Measurements from ENCODE around the gene THSD4. TPM values are rescaled to one million over a fixed set of nuclear protein-coding genes. Genes with fewer than 3 reads are reported as not detected.

THSD4 gene
- total RNA-seq, 1 donor from 2014 or later, result 80.7 TPM

- ATAC-seq (no peak), DNase-seq (no peak)
- intact Hi-C loops (cut with micrococcal nuclease), result no loop called here
These were observed 156.1 kb downstream of the THSD4 start for GRCh38 chr15:71271327-71271726.

- ATAC-seq (no peak), DNase-seq (no peak)
- intact Hi-C loops (cut with micrococcal nuclease), result no loop called here
These were observed 157.7 kb downstream of the THSD4 start for GRCh38 chr15:71272932-71273331.

- intact Hi-C loops (cut with micrococcal nuclease), result no loop called here
- peak; percentile 27 for ATAC-seq
- DNase-seq, result no peak
These were observed 158.6 kb downstream of the THSD4 start for GRCh38 chr15:71273731-71274447.

GRCh38 chr15:71274448-71274798 is 159.2 kb downstream of the THSD4 start:
- no peak for ATAC-seq
- no peak for DNase-seq
- intact Hi-C loops (cut with micrococcal nuclease), result no loop called here

- ATAC-seq (no peak), DNase-seq (no peak)
- intact Hi-C loops (cut with micrococcal nuclease), result no loop called here
These were observed 159.8 kb downstream of the THSD4 start for GRCh38 chr15:71275098-71275497.

GRCh38 chr15:71275566-71276335 is 160.5 kb downstream of the THSD4 start:
- no peak for ATAC-seq
- intact Hi-C loops (cut with micrococcal nuclease), result no loop called here
- DNase-seq, result no peak

GRCh38 chr15:71276336-71276665 is 161.0 kb downstream of the THSD4 start:
- ATAC-seq (no peak), DNase-seq (no peak)
- intact Hi-C loops (cut with micrococcal nuclease), result no loop called here

- DNase-seq, result peak; percentile 41
These were observed 163.9 kb downstream of the THSD4 start for GRCh38 chr15:71278989-71279756.

GRCh38 chr15:71279757-71280141 is 164.5 kb downstream of the THSD4 start:
- intact Hi-C loops (cut with micrococcal nuclease), result no loop called here
- no peak for DNase-seq
- ATAC-seq, result no peak

More at GRCh38 chr15:71278989-71279756, 163.9 kb downstream of the THSD4 start:
- intact Hi-C loops (cut with micrococcal nuclease), result no loop called here
- peak; percentile 75 for ATAC-seq

GRCh38 chr15:71280206-71280605 is 164.9 kb downstream of the THSD4 start:
- intact Hi-C loops (cut with micrococcal nuclease), result no loop called here
- DNase-seq (no peak), ATAC-seq (no peak)

GRCh38 chr15:71281256-71281655 is 166.0 kb downstream of the THSD4 start:
- intact Hi-C loops (cut with micrococcal nuclease), result no loop called here
- DNase-seq, result no peak
- ATAC-seq, result no peak

- intact Hi-C loops (cut with micrococcal nuclease), result no loop called here
- ATAC-seq, result peak; percentile 31
- DNase-seq, result no peak
These were observed 166.8 kb downstream of the THSD4 start for GRCh38 chr15:71282076-71282475.

GRCh38 chr15:71288348-71288955 is 173.2 kb downstream of the THSD4 start:
- ATAC-seq, result no peak
- intact Hi-C loops (cut with micrococcal nuclease), result no loop called here
- DNase-seq, result no peak

- intact Hi-C loops (cut with micrococcal nuclease), result no loop called here
- peak; percentile 76 for ATAC-seq
- DNase-seq, result no peak
These were observed 174.7 kb downstream of the THSD4 start for GRCh38 chr15:71290002-71290401.

- intact Hi-C loops (cut with micrococcal nuclease), result no loop called here
- DNase-seq, result no peak
- no peak for ATAC-seq
These were observed 175.8 kb downstream of the THSD4 start for GRCh38 chr15:71290881-71291635.

GRCh38 chr15:71291723-71292122 is 176.5 kb downstream of the THSD4 start:
- intact Hi-C loops (cut with micrococcal nuclease), result no loop called here
- DNase-seq (no peak), ATAC-seq (no peak)

GRCh38 chr15:71293723-71294122 is 178.5 kb downstream of the THSD4 start:
- no peak for ATAC-seq
- intact Hi-C loops (cut with micrococcal nuclease), result no loop called here
- DNase-seq, result no peak

GRCh38 chr15:71294251-71294910 is 179.1 kb downstream of the THSD4 start:
- ATAC-seq, result no peak
- DNase-seq, result no peak
- intact Hi-C loops (cut with micrococcal nuclease), result no loop called here

Measured in left ventricle myocardium superior (tissue), 1 donor.